ENCODE measurements around the gene CFLAR.

The CFLAR gene

GRCh38 chr2:201109186-201109585, 6.8 kb upstream of the CFLAR start:
- no peak overlapping the region for H3K4me3 ChIP-seq (ENCODE audit: low read depth, low read length)

GRCh38 chr2:201110615-201111014, 5.3 kb upstream of the CFLAR start:
- no peak overlapping the region for H3K4me3 ChIP-seq (ENCODE audit: low read depth, low read length)
- no peak for TF ChIP-seq CTCF (IDR thresholded peaks at IDR 0.05; ENCODE audit: low read depth, low read length)

More at GRCh38 chr2:201109186-201109585, 6.8 kb upstream of the CFLAR start:
- TF ChIP-seq CTCF (IDR thresholded peaks at IDR 0.05; ENCODE audit: low read depth, low read length), result no peak

GRCh38 chr2:201111096-201111495, 4.9 kb upstream of the CFLAR start:
- no peak for TF ChIP-seq CTCF (IDR thresholded peaks at IDR 0.05; ENCODE audit: low read depth, low read length)
- no peak overlapping the region for H3K4me3 ChIP-seq (ENCODE audit: low read depth, low read length)

- H3K4me3 ChIP-seq (ENCODE audit: low read depth, low read length), result no peak overlapping the region
- TF ChIP-seq CTCF (IDR thresholded peaks at IDR 0.05; ENCODE audit: low read depth, low read length), result no peak
Observed at GRCh38 chr2:201114350-201114749, 1.6 kb upstream of the CFLAR start.

- TF ChIP-seq CTCF (IDR thresholded peaks at IDR 0.05; ENCODE audit: low read depth, low read length), result no peak
- no peak overlapping the region for H3K4me3 ChIP-seq (ENCODE audit: low read depth, low read length)
Observed at GRCh38 chr2:201114846-201115245, 1.1 kb upstream of the CFLAR start.

GRCh38 chr2:201116959-201117734, 1.2 kb downstream of the CFLAR start:
- TF ChIP-seq CTCF (IDR thresholded peaks at IDR 0.05; ENCODE audit: low read depth, low read length), result peak; percentile 29; the same call in 1 of the 2 replicates
- peak overlapping the region; percentile 63 for H3K4me3 ChIP-seq (ENCODE audit: low read depth, low read length)

- H3K4me3 ChIP-seq (ENCODE audit: low read depth, low read length), result peak overlapping the region; percentile 63
Observed at GRCh38 chr2:201117735-201118094, 1.8 kb downstream of the CFLAR start.

Measured in WI38 (cell line).